IMR-90 (cell line): ENCODE results near the gene ZFP92.

Experiments
- CEBPB ChIP-seq: IDR thresholded peaks from 2 replicates; pipeline ENCODE4 v1.6.1; 2012; ENCODE audit warnings: low read depth, low read length, improper control_type of control experiment
- CHD1 ChIP-seq: IDR thresholded peaks from 2 replicates; pipeline ENCODE4 v1.6.1; 2012; ENCODE audit warnings: low read depth, low read length, improper control_type of control experiment
- MXI1 ChIP-seq: IDR thresholded peaks from 2 replicates; pipeline ENCODE4 v1.6.1; 2012; ENCODE audit warnings: low read depth, mild to moderate bottlenecking, low read length, moderate library complexity, borderline replicate concordance
- POLR2A ChIP-seq: IDR thresholded peaks from 2 replicates; pipeline ENCODE4 v1.6.1; 2012; ENCODE audit warnings: mild to moderate bottlenecking, low read depth, low read length
- RAD21 ChIP-seq: IDR thresholded peaks from 2 replicates; pipeline ENCODE4 v1.6.1; 2012; ENCODE audit warnings: low read length, improper control_type of control experiment
- RCOR1 ChIP-seq: IDR thresholded peaks from 2 replicates; pipeline ENCODE4 v1.6.1; 2012; ENCODE audit warnings: mild to moderate bottlenecking, low read length, improper control_type of control experiment; ENCODE audit not compliant: insufficient replicate concordance
- RFX5 ChIP-seq: IDR thresholded peaks from 2 replicates; pipeline ENCODE4 v1.8.0; 2012; ENCODE audit warnings: low read depth, mild to moderate bottlenecking, low read length, moderate library complexity
- TF ChIP-seq, protein P1 (sequence below): fragments of 150-350 bp; IDR thresholded peaks from 2 replicates; pipeline ENCODE4 v1.6.1; 2017; ENCODE audit warnings: mild to moderate bottlenecking, antibody characterized with exemption, low read length, low read depth
- TF ChIP-seq, protein P2 (sequence below): conservative IDR thresholded peaks from 2 replicates; pipeline ENCODE4 v1.5.1; 2012; ENCODE audit warnings: mild to moderate bottlenecking, low read depth, low read length, improper control_type of control experiment

DNA sequence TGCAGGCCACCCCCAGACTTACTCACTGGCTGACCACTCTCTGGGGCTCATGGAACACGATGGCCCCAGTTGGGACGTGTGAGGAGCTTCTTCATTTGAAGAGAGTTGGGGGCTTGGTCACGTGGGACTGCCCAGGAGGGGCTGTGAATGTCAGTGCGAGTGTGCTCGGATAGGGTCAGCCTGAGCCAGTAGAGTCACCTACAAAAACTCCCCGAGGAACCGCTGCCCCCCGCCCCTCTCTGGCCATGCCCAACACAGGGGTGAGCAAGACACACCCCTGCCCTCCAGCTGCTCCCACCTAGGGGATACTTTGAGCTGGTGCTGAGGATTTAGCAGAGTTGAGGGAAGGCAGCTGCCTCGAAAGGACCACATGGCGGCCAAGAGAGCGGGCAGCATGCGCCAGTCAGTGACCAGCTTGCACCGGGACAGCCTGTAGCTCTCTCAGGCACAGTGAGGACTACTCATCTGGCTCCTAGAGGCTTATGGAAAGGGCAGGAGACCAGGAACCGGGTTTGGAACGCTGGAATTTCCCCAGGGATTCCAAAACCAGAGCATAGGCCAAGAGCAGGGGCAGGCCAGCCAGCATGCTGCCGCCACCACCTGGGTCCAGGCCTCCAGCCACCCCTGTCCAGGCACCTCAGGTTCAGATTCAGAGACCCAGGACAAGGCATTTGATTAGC lies 18.5 kb upstream of the ZFP92 start:
- TF ChIP-seq POLR2A (no peak), RFX5 (no peak), RCOR1 (no peak), RAD21 (no peak), CEBPB (no peak), MXI1 (no peak), CHD1 (no peak)
- TF ChIP-seq, protein P1, sequence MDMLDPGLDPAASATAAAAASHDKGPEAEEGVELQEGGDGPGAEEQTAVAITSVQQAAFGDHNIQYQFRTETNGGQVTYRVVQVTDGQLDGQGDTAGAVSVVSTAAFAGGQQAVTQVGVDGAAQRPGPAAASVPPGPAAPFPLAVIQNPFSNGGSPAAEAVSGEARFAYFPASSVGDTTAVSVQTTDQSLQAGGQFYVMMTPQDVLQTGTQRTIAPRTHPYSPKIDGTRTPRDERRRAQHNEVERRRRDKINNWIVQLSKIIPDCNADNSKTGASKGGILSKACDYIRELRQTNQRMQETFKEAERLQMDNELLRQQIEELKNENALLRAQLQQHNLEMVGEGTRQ, result no peak
- TF ChIP-seq, protein P2, sequence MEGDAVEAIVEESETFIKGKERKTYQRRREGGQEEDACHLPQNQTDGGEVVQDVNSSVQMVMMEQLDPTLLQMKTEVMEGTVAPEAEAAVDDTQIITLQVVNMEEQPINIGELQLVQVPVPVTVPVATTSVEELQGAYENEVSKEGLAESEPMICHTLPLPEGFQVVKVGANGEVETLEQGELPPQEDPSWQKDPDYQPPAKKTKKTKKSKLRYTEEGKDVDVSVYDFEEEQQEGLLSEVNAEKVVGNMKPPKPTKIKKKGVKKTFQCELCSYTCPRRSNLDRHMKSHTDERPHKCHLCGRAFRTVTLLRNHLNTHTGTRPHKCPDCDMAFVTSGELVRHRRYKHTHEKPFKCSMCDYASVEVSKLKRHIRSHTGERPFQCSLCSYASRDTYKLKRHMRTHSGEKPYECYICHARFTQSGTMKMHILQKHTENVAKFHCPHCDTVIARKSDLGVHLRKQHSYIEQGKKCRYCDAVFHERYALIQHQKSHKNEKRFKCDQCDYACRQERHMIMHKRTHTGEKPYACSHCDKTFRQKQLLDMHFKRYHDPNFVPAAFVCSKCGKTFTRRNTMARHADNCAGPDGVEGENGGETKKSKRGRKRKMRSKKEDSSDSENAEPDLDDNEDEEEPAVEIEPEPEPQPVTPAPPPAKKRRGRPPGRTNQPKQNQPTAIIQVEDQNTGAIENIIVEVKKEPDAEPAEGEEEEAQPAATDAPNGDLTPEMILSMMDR, result no peak
